ENCODE results near the gene ANKFY1.
A peak's percentile ranks its signal among the peaks of the same experiment; 100 is the strongest.

The ANKFY1 gene

GRCh38 chr17:4234401-4234800 is 29.4 kb downstream of the ANKFY1 start:
- no peak for TF ChIP-seq CTCF (IDR thresholded peaks at IDR 0.05; ENCODE audit: low read depth, low read length)
- no peak overlapping the region for H3K4me3 ChIP-seq (replicated peaks in 1 of 2; ENCODE audit: low read depth in 2 of 2, low read length in 2 of 2)
- peak in 1 of 2 donors; percentile 53 for DNase-seq (ENCODE audit: low read depth in 2 of 2)

GRCh38 chr17:4233668-4234258 is 30.0 kb downstream of the ANKFY1 start:
- no peak for DNase-seq (ENCODE audit: low read depth in 2 of 2)
- H3K4me3 ChIP-seq (replicated peaks in 1 of 2; ENCODE audit: low read depth in 2 of 2, low read length in 2 of 2) = no peak overlapping the region
- TF ChIP-seq CTCF (IDR thresholded peaks at IDR 0.05; ENCODE audit: low read depth, low read length) = no peak

DNA sequence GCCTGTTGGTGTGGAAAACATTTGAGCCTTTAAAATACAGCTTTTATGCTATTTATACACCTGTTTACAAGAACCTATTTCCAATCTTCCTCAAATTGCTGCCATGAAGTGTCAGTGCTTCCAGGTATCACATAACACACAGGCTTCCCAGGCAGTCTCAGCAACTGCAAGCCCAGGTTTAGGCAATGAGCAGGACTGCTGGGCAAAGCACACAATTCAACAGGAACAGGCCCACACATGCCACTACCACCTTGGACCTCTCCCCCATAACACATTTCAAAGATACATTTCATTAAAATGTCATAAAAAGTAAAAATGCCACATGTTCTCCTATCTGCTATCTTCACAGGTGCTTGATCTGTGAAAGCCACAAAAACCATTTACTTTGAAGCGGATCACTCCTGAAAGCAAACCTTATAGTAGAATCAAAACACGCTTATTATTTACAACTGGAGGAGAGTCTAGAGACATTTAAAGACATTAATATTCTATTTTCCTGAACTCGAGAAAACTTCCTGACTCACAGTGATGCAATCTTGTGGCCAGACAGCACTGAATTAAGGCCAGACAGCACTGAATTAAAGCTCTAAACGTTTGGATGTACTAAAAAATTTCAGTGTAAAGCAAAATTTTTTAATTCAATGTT is 31.5 kb downstream of the ANKFY1 start:
- no peak overlapping the region for H3K4me3 ChIP-seq (replicated peaks in 1 of 2; ENCODE audit: low read depth in 2 of 2, low read length in 2 of 2)
- DNase-seq (ENCODE audit: low read depth in 2 of 2) = peak; percentile 64 to 78
- TF ChIP-seq CTCF (IDR thresholded peaks at IDR 0.05; ENCODE audit: low read depth, low read length) = no peak

DNA sequence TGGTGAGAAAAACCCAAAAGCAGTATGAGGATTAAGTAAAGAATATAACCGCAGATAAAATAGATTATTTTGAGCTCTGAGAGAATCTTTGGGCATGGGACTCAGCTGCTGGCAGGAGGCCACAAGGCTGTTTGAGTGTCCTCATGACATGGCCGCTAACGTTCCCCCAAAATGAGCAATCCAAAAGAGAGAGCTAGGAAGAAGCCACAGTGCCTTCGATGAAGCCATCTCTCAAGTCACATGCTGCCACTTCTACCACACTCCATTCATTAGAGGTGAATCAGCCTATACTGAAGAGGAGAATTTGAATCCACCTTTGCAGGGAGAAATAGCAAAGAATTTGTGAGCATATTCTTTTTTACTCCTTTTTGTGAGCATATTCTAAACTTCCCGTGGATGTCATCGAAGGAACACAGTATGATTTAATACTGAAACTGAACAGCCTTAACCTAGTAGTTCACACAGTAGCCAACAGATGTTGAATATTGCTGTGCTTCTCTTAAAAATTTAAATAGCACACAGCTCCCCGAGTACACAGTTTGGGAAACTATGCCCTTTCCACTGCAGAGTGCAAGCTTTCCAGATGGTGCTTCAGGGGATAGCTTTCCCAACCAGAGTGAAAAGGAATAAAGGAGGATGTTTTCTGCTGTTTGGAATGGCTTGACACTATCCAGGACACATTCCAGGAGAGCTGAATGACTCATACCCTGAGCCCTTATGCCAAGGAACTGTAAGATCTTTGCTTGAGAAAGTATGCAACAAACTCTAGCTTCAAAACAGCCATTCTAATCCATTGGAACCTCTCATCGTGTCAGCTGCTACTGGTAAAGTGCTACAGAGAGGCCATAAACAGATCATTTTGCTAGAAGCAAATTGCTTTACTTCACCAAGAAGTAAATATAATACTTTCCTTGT is 33.9 kb downstream of the ANKFY1 start:
- TF ChIP-seq CTCF (IDR thresholded peaks at IDR 0.05; ENCODE audit: low read depth, low read length) = no peak
- H3K4me3 ChIP-seq (replicated peaks in 1 of 2; ENCODE audit: low read depth in 2 of 2, low read length in 2 of 2) = peak overlapping the region in 1 of 2 donors; percentile 7
- DNase-seq (ENCODE audit: low read depth in 2 of 2) = peak; percentile 95 to 99

DNA sequence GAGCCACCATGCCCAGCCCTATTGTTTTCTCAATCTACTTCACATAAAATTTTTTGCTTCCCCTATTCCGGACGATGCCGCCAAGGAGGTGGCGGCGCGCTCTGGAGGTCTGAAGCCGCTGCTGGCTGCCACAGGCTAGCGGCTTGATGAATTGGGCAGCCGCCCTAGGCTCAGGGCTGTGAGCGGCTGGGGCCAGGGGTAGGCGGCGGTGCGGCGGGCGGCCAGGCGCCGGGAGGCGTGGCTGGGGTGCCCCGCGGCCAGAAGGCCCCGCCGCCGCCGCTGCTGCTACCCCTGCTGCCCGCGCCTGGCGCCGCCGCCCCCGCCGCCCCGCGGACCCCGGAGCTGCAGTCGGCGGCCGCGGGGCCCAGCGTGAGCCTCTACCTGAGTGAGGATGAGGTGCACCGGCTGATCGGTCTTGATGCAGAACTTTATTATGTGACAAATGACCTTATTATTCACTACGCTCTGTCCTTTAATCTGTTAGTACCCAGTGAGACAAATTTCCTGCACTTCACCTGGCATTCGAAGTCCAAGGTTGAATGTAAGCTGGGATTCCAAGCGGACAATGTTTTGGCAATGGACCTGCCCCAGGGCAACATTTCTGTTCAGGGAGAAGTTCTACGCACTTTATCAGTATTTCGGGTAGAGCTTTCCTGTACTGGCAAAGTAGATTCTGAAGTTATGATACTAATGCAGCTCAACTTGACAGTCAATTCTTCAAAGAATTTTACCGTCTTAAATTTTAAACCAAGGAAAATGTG is 41.7 kb downstream of the ANKFY1 start:
- no peak overlapping the region for H3K4me3 ChIP-seq (replicated peaks in 1 of 2; ENCODE audit: low read depth in 2 of 2, low read length in 2 of 2)
- DNase-seq (ENCODE audit: low read depth in 2 of 2) = no peak
- no peak for TF ChIP-seq CTCF (IDR thresholded peaks at IDR 0.05; ENCODE audit: low read depth, low read length)

DNA sequence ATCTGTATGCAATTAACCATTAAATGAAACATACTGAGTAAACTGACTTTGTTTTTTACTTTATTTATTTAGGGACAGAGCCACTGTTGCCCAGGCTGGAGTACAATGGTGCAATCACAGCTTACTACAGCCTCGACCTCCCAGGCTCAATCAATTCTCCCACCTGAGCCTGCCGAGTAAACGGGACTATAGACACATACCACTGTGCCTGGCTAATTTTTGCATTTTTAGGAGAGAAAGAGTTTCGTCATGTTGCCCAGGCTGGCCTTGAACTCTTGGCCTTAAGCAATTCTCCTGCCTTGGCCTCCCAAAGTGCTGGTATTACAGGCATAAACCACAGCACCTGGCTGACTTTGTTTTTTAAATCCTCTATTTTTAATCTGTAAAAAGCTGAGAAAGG is 42.6 kb downstream of the ANKFY1 start:
- no peak overlapping the region for H3K4me3 ChIP-seq (replicated peaks in 1 of 2; ENCODE audit: low read depth in 2 of 2, low read length in 2 of 2)
- TF ChIP-seq CTCF (IDR thresholded peaks at IDR 0.05; ENCODE audit: low read depth, low read length) = no peak
- DNase-seq (ENCODE audit: low read depth in 2 of 2) = no peak
